OCI-LY1 (cell line): ENCODE measurements around the gene MAP1A.

Source experiments
- H2AFZ ChIP-seq: fragments of 200-600 bp; sonication (generic), shearing (Covaris generic); 2 replicates; pipeline ENCODE4 v1.6.0; 2014; ENCODE audit warnings: antibody characterized with exemption, mild to moderate bottlenecking, low read length
- H3F3A ChIP-seq: fragments of 200-600 bp; sonication (generic), shearing (Covaris generic); 2 replicates; pipeline ENCODE4 v1.6.0; 2014; ENCODE audit warnings: mild to moderate bottlenecking, antibody characterized with exemption, low read length, moderate library complexity; ENCODE audit not compliant: insufficient read depth
- H3K27ac ChIP-seq: fragments of 200-600 bp; sonication (generic); 2 replicates; pipeline ENCODE4 v1.5.1; 2014; ENCODE audit warnings: low read length, mixed run types, mild to moderate bottlenecking, low read depth; ENCODE audit not compliant: poor library complexity, severe bottlenecking
- H3K27me3 ChIP-seq: fragments of 200-600 bp; sonication (generic); 2 replicates; pipeline ENCODE4 v1.6.0; 2014; ENCODE audit warnings: antibody characterized with exemption, mild to moderate bottlenecking, low read length, moderate library complexity; ENCODE audit not compliant: insufficient read depth
- H3K36me3 ChIP-seq: fragments of 200-600 bp; sonication (generic); 2 replicates; pipeline ENCODE4 v1.6.1; 2014; ENCODE audit warnings: mild to moderate bottlenecking, antibody characterized with exemption, low read length, moderate library complexity, mixed read lengths; ENCODE audit not compliant: insufficient read depth
- H3K4me1 ChIP-seq: fragments of 200-600 bp; sonication (generic); 2 replicates; pipeline ENCODE4 v1.5.1; 2014; ENCODE audit warnings: mild to moderate bottlenecking, low read length, moderate library complexity; ENCODE audit not compliant: insufficient read depth, severe bottlenecking
- H3K4me2 ChIP-seq: fragments of 200-600 bp; sonication (generic), shearing (Covaris generic); 2 replicates; pipeline ENCODE4 v1.6.1; 2014; ENCODE audit warnings: low read length
- H3K4me3 ChIP-seq: fragments of 200-600 bp; sonication (generic); 2 replicates; pipeline ENCODE4 v1.5.1; 2014; ENCODE audit warnings: low read length, low read depth, mild to moderate bottlenecking, mixed read lengths; ENCODE audit not compliant: poor library complexity, severe bottlenecking
- H3K79me2 ChIP-seq: fragments of 200-600 bp; shearing (Covaris generic); 2 replicates; pipeline ENCODE4 v1.6.1; 2016; ENCODE audit warnings: mixed run types, low read length, mixed read lengths; ENCODE audit not compliant: insufficient read depth
- H3K9ac ChIP-seq: fragments of 200-600 bp; sonication (generic), shearing (Covaris generic); 2 replicates; pipeline ENCODE4 v1.6.1; 2014; ENCODE audit warnings: mild to moderate bottlenecking, low read length, mixed read lengths
- H3K9me2 ChIP-seq: fragments of 200-600 bp; sonication (generic), shearing (Covaris generic); 2 replicates; pipeline ENCODE4 v1.6.1; 2014; ENCODE audit warnings: low read depth, mild to moderate bottlenecking, low read length, mixed read lengths
- H3K9me3 ChIP-seq: fragments of 200-600 bp; shearing (Covaris generic); 2 replicates; pipeline ENCODE4 v1.6.1; 2014; ENCODE audit warnings: low read length, mixed read lengths
- H4K20me1 ChIP-seq: fragments of 200-600 bp; sonication (generic), shearing (Covaris generic); 2 replicates; pipeline ENCODE4 v1.6.0; 2016; ENCODE audit warnings: mild to moderate bottlenecking, low read length; ENCODE audit not compliant: insufficient read depth
- EZH2 ChIP-seq: fragments of 200-600 bp; sonication (generic), shearing (Covaris generic); IDR thresholded peaks from 2 replicates; pipeline ENCODE4 v1.8.0; 2017; ENCODE audit warnings: borderline replicate concordance, mixed run types, mild to moderate bottlenecking, antibody characterized with exemption, low read length, moderate library complexity, mixed read lengths
- TF ChIP-seq, protein P1 (sequence below): fragments of 200-600 bp; sonication (generic), shearing (Covaris generic); IDR thresholded peaks from 2 replicates; pipeline ENCODE4 v1.5.1; 2017; ENCODE audit warnings: mild to moderate bottlenecking, antibody characterized with exemption, low read length, moderate library complexity, mixed read lengths

The MAP1A gene

GRCh38 chr15:43516801-43517353 is 531 bp upstream of the MAP1A start:
- H3K79me2 ChIP-seq = no peaks in the 10 kb centered on the region
- peak overlapping the region; percentile 71 for H3K4me2 ChIP-seq
- peaks cover 38% of the 10 kb centered on the region for H3K4me1 ChIP-seq
- H4K20me1 ChIP-seq = no peaks in the 10 kb centered on the region
- H2AFZ ChIP-seq = peak overlapping the region; percentile 35; the same call in 1 of the 2 replicates
- H3F3A ChIP-seq = no peaks in the 10 kb centered on the region
- peaks cover 11% of the 10 kb centered on the region; the same call in 1 of the 2 replicates for H3K36me3 ChIP-seq
- peak overlapping the region; percentile 81 for H3K4me3 ChIP-seq
- peaks cover 4% of the 10 kb centered on the region; the same call in 1 of the 2 replicates for H3K27me3 ChIP-seq
- H3K9me3 ChIP-seq = no peaks in the 10 kb centered on the region
- no peak overlapping the region for H3K27ac ChIP-seq
- H3K9ac ChIP-seq = peak overlapping the region; percentile 57; the same call in 1 of the 2 replicates
- no peaks in the 10 kb centered on the region for H3K9me2 ChIP-seq
- TF ChIP-seq EZH2 = no peak
- TF ChIP-seq, protein P1, sequence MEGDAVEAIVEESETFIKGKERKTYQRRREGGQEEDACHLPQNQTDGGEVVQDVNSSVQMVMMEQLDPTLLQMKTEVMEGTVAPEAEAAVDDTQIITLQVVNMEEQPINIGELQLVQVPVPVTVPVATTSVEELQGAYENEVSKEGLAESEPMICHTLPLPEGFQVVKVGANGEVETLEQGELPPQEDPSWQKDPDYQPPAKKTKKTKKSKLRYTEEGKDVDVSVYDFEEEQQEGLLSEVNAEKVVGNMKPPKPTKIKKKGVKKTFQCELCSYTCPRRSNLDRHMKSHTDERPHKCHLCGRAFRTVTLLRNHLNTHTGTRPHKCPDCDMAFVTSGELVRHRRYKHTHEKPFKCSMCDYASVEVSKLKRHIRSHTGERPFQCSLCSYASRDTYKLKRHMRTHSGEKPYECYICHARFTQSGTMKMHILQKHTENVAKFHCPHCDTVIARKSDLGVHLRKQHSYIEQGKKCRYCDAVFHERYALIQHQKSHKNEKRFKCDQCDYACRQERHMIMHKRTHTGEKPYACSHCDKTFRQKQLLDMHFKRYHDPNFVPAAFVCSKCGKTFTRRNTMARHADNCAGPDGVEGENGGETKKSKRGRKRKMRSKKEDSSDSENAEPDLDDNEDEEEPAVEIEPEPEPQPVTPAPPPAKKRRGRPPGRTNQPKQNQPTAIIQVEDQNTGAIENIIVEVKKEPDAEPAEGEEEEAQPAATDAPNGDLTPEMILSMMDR = no peak

DNA sequence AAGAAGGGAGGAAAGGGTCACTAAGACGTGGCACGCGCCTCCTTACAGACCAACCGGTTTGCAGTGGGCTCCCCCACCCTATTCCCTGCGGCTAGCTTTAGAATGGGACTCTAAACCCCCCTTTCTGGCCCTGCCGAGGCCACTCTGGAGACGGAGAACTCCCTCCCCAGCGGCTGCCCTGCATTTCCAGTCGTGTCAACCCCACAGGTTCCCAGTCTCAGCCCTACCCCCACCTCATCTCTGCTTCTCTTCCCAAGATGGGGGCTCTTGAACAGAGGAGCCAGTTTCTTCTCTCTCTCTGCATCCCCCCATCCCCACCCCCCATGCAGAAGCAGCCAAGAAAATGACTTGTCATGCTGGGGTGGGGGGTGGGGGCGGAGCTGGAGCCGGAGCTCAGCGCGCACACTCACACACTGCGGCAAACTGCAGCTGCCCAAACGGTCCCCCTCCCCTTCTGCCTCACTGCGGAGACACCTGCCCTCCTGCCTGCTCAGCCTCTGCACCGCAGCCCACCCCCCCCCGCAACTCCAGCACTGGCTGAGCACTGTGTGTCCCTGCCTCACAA is 871 bp downstream of the MAP1A start:
- no peaks in the 10 kb centered on the region for H3K9me2 ChIP-seq
- H3K79me2 ChIP-seq = no peaks in the 10 kb centered on the region
- peak overlapping the region; percentile 70 for H3K9ac ChIP-seq
- H3K4me1 ChIP-seq = peaks cover 38% of the 10 kb centered on the region
- H3K36me3 ChIP-seq = peaks cover 12% of the 10 kb centered on the region; the same call in 1 of the 2 replicates
- no peaks in the 10 kb centered on the region for H4K20me1 ChIP-seq
- no peaks in the 10 kb centered on the region for H3K27me3 ChIP-seq
- H2AFZ ChIP-seq = no peak overlapping the region
- H3K4me2 ChIP-seq = peak overlapping the region; percentile 84
- TF ChIP-seq, protein P1 = no peak
- no peak for TF ChIP-seq EZH2
- no peaks in the 10 kb centered on the region for H3F3A ChIP-seq
- peak overlapping the region; percentile 81 for H3K4me3 ChIP-seq
- H3K27ac ChIP-seq = peak overlapping the region; percentile 71
- no peaks in the 10 kb centered on the region for H3K9me3 ChIP-seq

DNA sequence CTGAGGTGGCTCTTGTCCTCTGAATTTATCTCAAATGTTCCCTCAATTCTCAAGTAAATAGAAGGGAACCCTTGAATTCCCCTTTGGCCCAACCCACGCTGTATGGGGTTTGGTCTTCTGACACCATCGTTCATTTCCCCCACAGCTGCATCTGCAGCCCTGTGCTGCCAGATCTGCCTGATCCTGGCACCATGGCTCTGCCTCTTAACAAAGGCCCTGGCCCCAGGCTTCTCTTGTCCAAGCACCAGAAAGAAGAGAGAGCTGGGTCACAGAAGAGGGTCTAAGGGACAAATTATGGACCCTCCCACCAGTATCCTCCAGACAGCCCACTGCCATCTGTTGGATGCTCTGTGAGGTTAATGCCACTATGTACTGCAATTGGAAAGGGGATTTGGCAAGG is 1.8 kb downstream of the MAP1A start:
- no peaks in the 10 kb centered on the region for H3K27me3 ChIP-seq
- peak overlapping the region; percentile 70; the same call in 1 of the 2 replicates for H3K9ac ChIP-seq
- no peaks in the 10 kb centered on the region for H3K9me3 ChIP-seq
- TF ChIP-seq, protein P1 = no peak
- no peak for TF ChIP-seq EZH2
- peaks cover 38% of the 10 kb centered on the region for H3K4me1 ChIP-seq
- no peaks in the 10 kb centered on the region for H3K9me2 ChIP-seq
- peak overlapping the region; percentile 84 for H3K4me2 ChIP-seq
- no peaks in the 10 kb centered on the region for H4K20me1 ChIP-seq
- H3K27ac ChIP-seq = peak overlapping the region; percentile 71
- H3K36me3 ChIP-seq = peaks cover 12% of the 10 kb centered on the region; the same call in 1 of the 2 replicates
- no peaks in the 10 kb centered on the region for H3F3A ChIP-seq
- peak overlapping the region; percentile 81 for H3K4me3 ChIP-seq
- H2AFZ ChIP-seq = no peak overlapping the region
- no peaks in the 10 kb centered on the region for H3K79me2 ChIP-seq
